SK-N-SH treated with all-trans-retinoic acid at 6 μM for 48 hours (cell line): Measurements from ENCODE around the gene PIK3CA.

ENCODE experiments used
- ATAC-seq: fragments of 200-7000 bp; cut with Tn5 transposase; 3 replicates; pipeline ENCODE4 v1.9.1; 2020; ENCODE audit warnings: mild to moderate bottlenecking, moderate library complexity
- ARNTL ChIP-seq: fragments of 450-650 bp; formaldehyde crosslinking; IDR thresholded peaks from 2 replicates; pipeline ENCODE4 v1.5.0; 2020; ENCODE audit warnings: low read depth, mild to moderate bottlenecking, moderate library complexity, borderline replicate concordance
- BACH2 ChIP-seq: fragments of 250-450 bp; sonication (Bioruptor Pico); IDR thresholded peaks from 2 replicates; pipeline ENCODE4 v1.9.0; 2021; ENCODE audit warnings: mild to moderate bottlenecking, borderline replicate concordance
- CREB5 ChIP-seq: fragments of 250-450 bp; sonication (Bioruptor Pico); IDR thresholded peaks from 2 replicates; pipeline ENCODE4 v1.5.1; 2020; ENCODE audit warnings: low read depth, mild to moderate bottlenecking, moderate library complexity
- ESRRG ChIP-seq: fragments of 250-450 bp; sonication (Bioruptor Pico); IDR thresholded peaks from 2 replicates; pipeline ENCODE4 v1.6.1; 2021; ENCODE audit warnings: mild to moderate bottlenecking
- GLIS3 ChIP-seq: fragments of 250-450 bp; sonication (Bioruptor Pico); IDR thresholded peaks from 2 replicates; pipeline ENCODE4 v1.5.0; 2020; ENCODE audit warnings: mild to moderate bottlenecking, moderate library complexity
- ISL1 ChIP-seq: fragments of 250-450 bp; sonication (Bioruptor Pico); IDR thresholded peaks from 2 replicates; pipeline ENCODE4 v2.1.2; 2022; ENCODE audit warnings: mild to moderate bottlenecking, moderate library complexity
- OSR1 ChIP-seq: fragments of 250-450 bp; sonication (Bioruptor Pico); IDR thresholded peaks from 2 replicates; pipeline ENCODE4 v1.8.0; 2022; ENCODE audit warnings: moderate library complexity, mild to moderate bottlenecking, inconsistent platforms
- PATZ1 ChIP-seq: fragments of 250-450 bp; sonication (Bioruptor Pico); IDR thresholded peaks from 2 replicates; pipeline ENCODE4 v1.8.0; 2020; ENCODE audit warnings: mild to moderate bottlenecking, moderate library complexity, borderline replicate concordance
- POU6F1 ChIP-seq: fragments of 250-450 bp; sonication (Bioruptor Pico); IDR thresholded peaks from 2 replicates; pipeline ENCODE4 v1.8.0; 2021; ENCODE audit warnings: low read depth, mild to moderate bottlenecking, moderate library complexity, borderline replicate concordance
- PPARA ChIP-seq: fragments of 250-450 bp; sonication (Bioruptor Pico); IDR thresholded peaks from 2 replicates; pipeline ENCODE4 v1.5.0; 2020; ENCODE audit warnings: mild to moderate bottlenecking, borderline replicate concordance
- SNAI2 ChIP-seq: fragments of 250-450 bp; sonication (Bioruptor Pico); IDR thresholded peaks from 2 replicates; pipeline ENCODE4 v1.5.0; 2020; ENCODE audit warnings: mild to moderate bottlenecking, moderate library complexity
- TCF4 ChIP-seq: fragments of 250-450 bp; sonication (Bioruptor Pico); IDR thresholded peaks from 2 replicates; pipeline ENCODE4 v1.8.0; 2021; ENCODE audit warnings: mild to moderate bottlenecking, moderate library complexity, borderline replicate concordance
- TOX ChIP-seq: fragments of 250-450 bp; sonication (Bioruptor Pico); IDR thresholded peaks from 2 replicates; pipeline ENCODE4 v1.8.0; 2021; ENCODE audit warnings: mild to moderate bottlenecking, moderate library complexity, borderline replicate concordance
- TSHZ2 ChIP-seq: fragments of 250-450 bp; sonication (Bioruptor Pico); IDR thresholded peaks from 2 replicates; pipeline ENCODE4 v1.5.0; 2020; ENCODE audit warnings: mild to moderate bottlenecking, moderate library complexity
- ZC3H10 ChIP-seq: fragments of 250-450 bp; sonication (Bioruptor Pico); IDR thresholded peaks from 2 replicates; pipeline ENCODE4 v1.5.1; 2021; ENCODE audit warnings: mild to moderate bottlenecking, moderate library complexity
- ZFP3 ChIP-seq: fragments of 250-450 bp; sonication (Bioruptor Pico); IDR thresholded peaks from 2 replicates; pipeline ENCODE4 v1.5.0; 2020; ENCODE audit warnings: mild to moderate bottlenecking, moderate library complexity
- ZFP30 ChIP-seq: fragments of 450-650 bp; formaldehyde crosslinking; IDR thresholded peaks from 2 replicates; pipeline ENCODE4 v1.5.0; 2022; ENCODE audit warnings: mild to moderate bottlenecking, moderate library complexity
- ZNF565 ChIP-seq: fragments of 450-650 bp; formaldehyde crosslinking; conservative IDR thresholded peaks from 2 replicates; pipeline ENCODE4 v1.5.0; 2020; ENCODE audit warnings: low read depth, mild to moderate bottlenecking, moderate library complexity
- ZNF70 ChIP-seq: fragments of 450-650 bp; formaldehyde crosslinking; IDR thresholded peaks from 2 replicates; pipeline ENCODE4 v1.5.0; 2020; ENCODE audit warnings: mild to moderate bottlenecking, moderate library complexity
- ZNF8 ChIP-seq: fragments of 450-650 bp; formaldehyde crosslinking; IDR thresholded peaks from 2 replicates; pipeline ENCODE4 v1.5.0; 2020; ENCODE audit warnings: mild to moderate bottlenecking, moderate library complexity
- TF ChIP-seq, protein P1 (sequence below): fragments of 250-450 bp; sonication (Bioruptor Pico); IDR thresholded peaks from 2 replicates; pipeline ENCODE4 v1.5.1; 2021; ENCODE audit warnings: mild to moderate bottlenecking, moderate library complexity

The PIK3CA gene

GRCh38 chr3:179190581-179190980, 42.4 kb downstream of the PIK3CA start:
- ATAC-seq = no peak
- no peak for TF ChIP-seq ZFP3 (CRISPR knock-in tag)
- no peak for TF ChIP-seq TCF4 (CRISPR knock-in tag)
- TF ChIP-seq ZC3H10 (CRISPR knock-in tag) = no peak
- TF ChIP-seq ISL1 (CRISPR knock-in tag) = no peak
- no peak for TF ChIP-seq ESRRG (CRISPR knock-in tag)
- TF ChIP-seq ZNF70 (CRISPR knock-in tag) = no peak
- TF ChIP-seq PPARA (CRISPR knock-in tag) = no peak
- TF ChIP-seq TOX (CRISPR knock-in tag) = no peak
- TF ChIP-seq ARNTL = no peak
- no peak for TF ChIP-seq CREB5
- TF ChIP-seq SNAI2 (CRISPR knock-in tag) = no peak
- no peak for TF ChIP-seq GLIS3 (CRISPR knock-in tag)
- TF ChIP-seq BACH2 (CRISPR knock-in tag) = no peak
- no peak for TF ChIP-seq POU6F1 (CRISPR knock-in tag)
- TF ChIP-seq, all 23 proteins: peak for 0

DNA sequence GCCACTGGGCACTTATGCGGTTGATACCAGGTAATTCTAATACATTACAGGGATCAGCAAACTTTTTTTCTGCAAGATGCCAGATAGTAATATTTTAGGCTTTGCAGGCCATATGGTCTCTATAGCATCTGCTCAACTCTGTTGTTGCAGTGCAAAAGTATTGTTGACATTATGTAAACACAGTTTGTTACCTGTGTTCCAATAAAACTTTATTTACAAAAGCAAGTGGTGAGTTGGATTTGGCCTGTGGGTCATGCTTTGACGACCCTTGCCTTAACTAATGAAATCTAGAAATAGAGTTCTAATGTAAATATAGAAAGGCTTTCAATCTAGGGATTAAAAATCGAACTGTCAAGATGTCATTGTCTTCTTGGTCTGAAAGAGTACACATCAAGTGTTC, 44.4 kb downstream of the PIK3CA start:
- no peak for ATAC-seq
- TF ChIP-seq SNAI2 (CRISPR knock-in tag) = no peak

DNA sequence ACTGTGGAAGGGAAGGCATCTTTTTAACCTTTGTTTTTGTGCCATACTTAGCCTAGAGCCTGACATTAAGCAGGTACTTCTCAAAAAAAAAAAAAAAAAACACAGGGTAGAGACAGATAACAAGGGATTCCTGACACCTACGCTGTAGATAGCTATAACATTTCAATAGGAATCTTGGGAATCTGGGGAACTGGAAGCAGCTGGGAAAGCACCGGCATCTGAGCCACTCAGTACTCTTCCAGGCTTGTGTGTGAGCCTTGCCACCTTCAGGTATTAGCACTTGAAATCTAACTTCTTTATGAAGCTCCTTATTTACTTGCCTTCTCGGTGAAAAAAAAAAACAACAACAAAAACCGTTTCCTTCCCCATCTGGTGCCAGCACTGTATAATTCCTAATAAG, 46.8 kb downstream of the PIK3CA start:
- TF ChIP-seq ESRRG (CRISPR knock-in tag) (no peak), SNAI2 (CRISPR knock-in tag) (no peak), ZFP3 (CRISPR knock-in tag) (no peak), ISL1 (CRISPR knock-in tag) (no peak), ZNF8 (CRISPR knock-in tag) (no peak), ZFP30 (CRISPR knock-in tag) (no peak), TOX (CRISPR knock-in tag) (no peak), BACH2 (CRISPR knock-in tag) (no peak)
- no peak for ATAC-seq

DNA sequence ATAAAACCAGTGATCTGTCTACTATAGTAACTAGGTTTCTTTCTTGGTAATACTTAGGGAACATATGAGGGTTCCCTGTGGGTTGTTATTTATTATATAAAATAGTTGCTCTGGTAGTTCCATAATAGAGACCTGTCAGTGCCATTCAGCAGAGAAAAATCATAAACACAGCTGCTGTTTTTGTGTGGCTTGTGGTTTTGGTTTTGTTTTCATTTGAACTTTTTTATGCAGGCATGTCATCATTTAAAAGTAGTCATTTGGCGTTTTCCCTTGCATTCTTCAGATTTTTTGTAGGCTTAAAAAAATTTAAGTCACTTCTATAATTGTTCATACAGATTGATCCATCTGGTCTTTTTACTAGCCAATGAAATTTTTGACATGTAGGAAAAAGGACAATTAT, 47.9 kb downstream of the PIK3CA start:
- TF ChIP-seq ISL1 (CRISPR knock-in tag) (peak; percentile 14; the same call in 1 of the 2 replicates), ZNF565 (CRISPR knock-in tag) (no peak), ZNF8 (CRISPR knock-in tag) (no peak), ARNTL (no peak), TSHZ2 (CRISPR knock-in tag) (no peak), ZNF70 (CRISPR knock-in tag) (no peak)
- peak; percentile 57 for ATAC-seq

DNA sequence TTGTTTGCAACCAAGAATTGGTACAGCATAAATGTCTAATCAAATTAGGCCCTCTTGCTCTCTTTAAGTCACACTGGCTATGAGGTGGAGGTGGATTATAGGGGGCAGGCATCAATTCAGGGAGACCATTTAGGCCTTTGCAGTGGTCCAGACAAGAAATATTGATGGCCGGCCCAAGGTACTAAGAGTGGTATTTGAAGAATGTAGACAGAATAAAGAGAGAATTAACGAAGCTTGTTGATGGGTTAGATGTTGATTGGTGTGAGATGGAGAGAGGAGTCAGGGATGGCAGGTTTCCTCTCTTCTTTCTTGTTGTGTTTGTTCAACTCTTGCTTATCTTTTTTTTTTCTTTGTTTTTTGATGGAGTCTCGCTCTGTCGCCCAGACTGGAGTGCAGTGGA, 48.5 kb downstream of the PIK3CA start:
- TF ChIP-seq, protein P1, sequence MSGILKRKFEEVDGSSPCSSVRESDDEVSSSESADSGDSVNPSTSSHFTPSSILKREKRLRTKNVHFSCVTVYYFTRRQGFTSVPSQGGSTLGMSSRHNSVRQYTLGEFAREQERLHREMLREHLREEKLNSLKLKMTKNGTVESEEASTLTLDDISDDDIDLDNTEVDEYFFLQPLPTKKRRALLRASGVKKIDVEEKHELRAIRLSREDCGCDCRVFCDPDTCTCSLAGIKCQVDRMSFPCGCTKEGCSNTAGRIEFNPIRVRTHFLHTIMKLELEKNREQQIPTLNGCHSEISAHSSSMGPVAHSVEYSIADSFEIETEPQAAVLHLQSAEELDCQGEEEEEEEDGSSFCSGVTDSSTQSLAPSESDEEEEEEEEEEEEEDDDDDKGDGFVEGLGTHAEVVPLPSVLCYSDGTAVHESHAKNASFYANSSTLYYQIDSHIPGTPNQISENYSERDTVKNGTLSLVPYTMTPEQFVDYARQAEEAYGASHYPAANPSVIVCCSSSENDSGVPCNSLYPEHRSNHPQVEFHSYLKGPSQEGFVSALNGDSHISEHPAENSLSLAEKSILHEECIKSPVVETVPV = no peak
- no peak for TF ChIP-seq PPARA (CRISPR knock-in tag)
- TF ChIP-seq BACH2 (CRISPR knock-in tag) = no peak
- TF ChIP-seq ISL1 (CRISPR knock-in tag) = no peak
- TF ChIP-seq SNAI2 (CRISPR knock-in tag) = no peak
- no peak for TF ChIP-seq OSR1
- TF ChIP-seq PATZ1 (CRISPR knock-in tag) = no peak
- no peak for TF ChIP-seq ESRRG (CRISPR knock-in tag)
- TF ChIP-seq TOX (CRISPR knock-in tag) = no peak
- no peak for ATAC-seq
